Fibroblast of gingiva (primary cell): ENCODE data around the gene OSBPL2.

Experiments
- DNase-seq: peaks from one replicate; pipeline ENCODE4 v3.0.0-alpha.2; 2011; ENCODE audit warnings: low read depth

OSBPL2 gene

GRCh38 chr20:62285151-62285550 is 46.8 kb downstream of the OSBPL2 start:
- no peak for DNase-seq

GRCh38 chr20:62285722-62286121 is 47.4 kb downstream of the OSBPL2 start:
- no peak for DNase-seq

GRCh38 chr20:62286493-62287064 is 48.3 kb downstream of the OSBPL2 start:
- DNase-seq: no peak

GRCh38 chr20:62287129-62287528 is 48.8 kb downstream of the OSBPL2 start:
- no peak for DNase-seq

GRCh38 chr20:62287759-62288534 is 49.6 kb downstream of the OSBPL2 start:
- DNase-seq: no peak

- DNase-seq: no peak
Measured at GRCh38 chr20:62288535-62289105, 50.3 kb downstream of the OSBPL2 start.

GRCh38 chr20:62289131-62289530 is 50.8 kb downstream of the OSBPL2 start:
- no peak for DNase-seq

GRCh38 chr20:62289898-62290297 is 51.6 kb downstream of the OSBPL2 start:
- no peak for DNase-seq

- no peak for DNase-seq
Measured at GRCh38 chr20:62291251-62292066, 53.1 kb downstream of the OSBPL2 start.

- DNase-seq: no peak
Measured at GRCh38 chr20:62292108-62292507, 53.8 kb downstream of the OSBPL2 start.

- no peak for DNase-seq
Measured at GRCh38 chr20:62293111-62293784, 54.9 kb downstream of the OSBPL2 start.

- no peak for DNase-seq
Measured at GRCh38 chr20:62293946-62294345, 55.6 kb downstream of the OSBPL2 start.

- no peak for DNase-seq
Measured at GRCh38 chr20:62294516-62294915, 56.2 kb downstream of the OSBPL2 start.

GRCh38 chr20:62296724-62297448 is 58.6 kb downstream of the OSBPL2 start:
- DNase-seq: no peak

GRCh38 chr20:62297449-62298227 is 59.3 kb downstream of the OSBPL2 start:
- no peak for DNase-seq

GRCh38 chr20:62298577-62299249 is 60.4 kb downstream of the OSBPL2 start:
- DNase-seq: no peak

- DNase-seq: no peak
Measured at GRCh38 chr20:62299666-62300236, 61.4 kb downstream of the OSBPL2 start.

- no peak for DNase-seq
Measured at GRCh38 chr20:62300319-62300718, 62.0 kb downstream of the OSBPL2 start.

GRCh38 chr20:62301111-62301668 is 62.9 kb downstream of the OSBPL2 start:
- DNase-seq: no peak
